Measurements from ENCODE around the gene REV3L.

- TF ChIP-seq CTCF (conservative IDR thresholded peaks at IDR 0.05 in 1 of 2, IDR thresholded peaks at IDR 0.05 in 1 of 2; ENCODE audit: low read depth in 1 of 2, low read length in 2 of 2) (no peak), EZH2 (IDR thresholded peaks at IDR 0.05; ENCODE audit: low read length, missing control alignments) (no peak)
These were observed 20.2 kb upstream of the REV3L start for GRCh38 chr6:111503194-111503593.

Measured in fibroblast of lung (primary cell).